HS-5 (cell line): ENCODE data around the gene TEX29.

Experiments used
- DNase-seq: peaks from one replicate; pipeline ENCODE4 v3.0.0-alpha.2; 2012; ENCODE audit warnings: low read depth

TEX29 gene

GRCh38 chr13:111392486-111392885 lies 72.0 kb downstream of the TEX29 start:
- DNase-seq, result no peak

- no peak for DNase-seq
Measured at GRCh38 chr13:111393221-111393790, 72.9 kb downstream of the TEX29 start.
